Measurements from ENCODE around the gene PDE11A.

DNA sequence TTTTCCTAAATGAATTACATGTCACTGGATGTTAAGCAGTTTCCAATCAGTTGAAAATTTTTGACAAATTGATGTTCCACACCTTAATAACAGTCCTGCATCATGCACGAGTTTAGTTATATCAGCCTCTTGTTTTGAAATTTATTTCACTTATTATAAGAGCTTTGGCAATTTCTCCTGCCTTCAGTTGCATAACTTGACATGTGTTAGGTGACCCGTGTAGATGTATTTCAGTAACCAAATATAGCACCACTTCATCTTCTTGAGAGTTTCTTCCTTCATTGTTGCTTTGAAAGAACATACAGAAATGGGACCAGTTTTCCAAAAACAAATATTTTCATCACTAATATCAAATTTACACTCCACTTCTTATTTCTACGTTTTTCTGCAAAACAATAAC is 202.7 kb downstream of the PDE11A start:
- TF ChIP-seq, protein P1, sequence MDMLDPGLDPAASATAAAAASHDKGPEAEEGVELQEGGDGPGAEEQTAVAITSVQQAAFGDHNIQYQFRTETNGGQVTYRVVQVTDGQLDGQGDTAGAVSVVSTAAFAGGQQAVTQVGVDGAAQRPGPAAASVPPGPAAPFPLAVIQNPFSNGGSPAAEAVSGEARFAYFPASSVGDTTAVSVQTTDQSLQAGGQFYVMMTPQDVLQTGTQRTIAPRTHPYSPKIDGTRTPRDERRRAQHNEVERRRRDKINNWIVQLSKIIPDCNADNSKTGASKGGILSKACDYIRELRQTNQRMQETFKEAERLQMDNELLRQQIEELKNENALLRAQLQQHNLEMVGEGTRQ (IDR thresholded peaks at IDR 0.05): no peak
- TF ChIP-seq, protein P2, sequence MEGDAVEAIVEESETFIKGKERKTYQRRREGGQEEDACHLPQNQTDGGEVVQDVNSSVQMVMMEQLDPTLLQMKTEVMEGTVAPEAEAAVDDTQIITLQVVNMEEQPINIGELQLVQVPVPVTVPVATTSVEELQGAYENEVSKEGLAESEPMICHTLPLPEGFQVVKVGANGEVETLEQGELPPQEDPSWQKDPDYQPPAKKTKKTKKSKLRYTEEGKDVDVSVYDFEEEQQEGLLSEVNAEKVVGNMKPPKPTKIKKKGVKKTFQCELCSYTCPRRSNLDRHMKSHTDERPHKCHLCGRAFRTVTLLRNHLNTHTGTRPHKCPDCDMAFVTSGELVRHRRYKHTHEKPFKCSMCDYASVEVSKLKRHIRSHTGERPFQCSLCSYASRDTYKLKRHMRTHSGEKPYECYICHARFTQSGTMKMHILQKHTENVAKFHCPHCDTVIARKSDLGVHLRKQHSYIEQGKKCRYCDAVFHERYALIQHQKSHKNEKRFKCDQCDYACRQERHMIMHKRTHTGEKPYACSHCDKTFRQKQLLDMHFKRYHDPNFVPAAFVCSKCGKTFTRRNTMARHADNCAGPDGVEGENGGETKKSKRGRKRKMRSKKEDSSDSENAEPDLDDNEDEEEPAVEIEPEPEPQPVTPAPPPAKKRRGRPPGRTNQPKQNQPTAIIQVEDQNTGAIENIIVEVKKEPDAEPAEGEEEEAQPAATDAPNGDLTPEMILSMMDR (IDR thresholded peaks at IDR 0.05): no peak
- TF ChIP-seq EP300 (IDR thresholded peaks at IDR 0.05): no peak
- no peak for TF ChIP-seq POLR2A (IDR thresholded peaks at IDR 0.05; ENCODE audit: low read length)
- no peak for TF ChIP-seq ZFP36 (IDR thresholded peaks at IDR 0.05; ENCODE audit: borderline replicate concordance, partially characterized antibody)
- TF ChIP-seq ZNF302 (CRISPR knock-in tag; IDR thresholded peaks at IDR 0.05): no peak
- TF ChIP-seq GATA3 (IDR thresholded peaks at IDR 0.05; ENCODE audit: borderline replicate concordance): no peak
- TF ChIP-seq, protein P3, sequence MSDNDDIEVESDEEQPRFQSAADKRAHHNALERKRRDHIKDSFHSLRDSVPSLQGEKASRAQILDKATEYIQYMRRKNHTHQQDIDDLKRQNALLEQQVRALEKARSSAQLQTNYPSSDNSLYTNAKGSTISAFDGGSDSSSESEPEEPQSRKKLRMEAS (IDR thresholded peaks at IDR 0.05): no peak
- no peak for TF ChIP-seq ZC3H11A (IDR thresholded peaks at IDR 0.05)
- TF ChIP-seq FOXS1 (CRISPR knock-in tag; IDR thresholded peaks at IDR 0.05): no peak
- TF ChIP-seq NR3C1 (IDR thresholded peaks at IDR 0.05): no peak
- TF ChIP-seq JUN (IDR thresholded peaks at IDR 0.05): no peak

All from A549 (cell line).